Adrenal gland (tissue), 5 donors: Measurements from ENCODE around the gene LRRC63.

Experiments
- CTCF ChIP-seq, 6 experiments: fragments of 450-650 bp in 4 of 6; fragments of 200-600 bp in 2 of 6; sonication (generic) in 1 of 6; IDR thresholded peaks; 1 replicate in 5 of 6; 2 replicates in 1 of 6; pipeline versions ENCODE4 v1.5.1 to v1.8.0; 2016 to 2021; ENCODE audit warnings: antibody characterized with exemption in 6 of 6, mild to moderate bottlenecking in 2 of 6, moderate library complexity in 1 of 6
- POLR2A ChIP-seq, 2 donors: fragments of 450-650 bp; IDR thresholded peaks; one replicate each; pipeline ENCODE4 v1.6.1; 2017; ENCODE audit warnings: antibody characterized with exemption in 2 of 2, mild to moderate bottlenecking in 2 of 2, moderate library complexity in 1 of 2
- donor health status: DM: no; HTN: no; CAD: no.

GRCh38 chr13:46293436-46293835 is 81.7 kb downstream of the LRRC63 start:
- no peak for TF ChIP-seq CTCF (IDR thresholded peaks at IDR 0.05)
- no peak for TF ChIP-seq POLR2A (IDR thresholded peaks at IDR 0.05)
